VCaP (cell line): Measurements from ENCODE around the gene DCLK2.
A peak's percentile ranks its signal among the peaks of the same experiment; 100 is the strongest.

ENCODE experiments used
- H3K27ac ChIP-seq: fragments of 450-650 bp; 2 replicates; pipeline ENCODE4 v1.5.1; 2017
- TF ChIP-seq, protein P1 (sequence below): fragments of 450-650 bp; conservative IDR thresholded peaks from 2 replicates; pipeline ENCODE4 v1.5.1; 2017; ENCODE audit warnings: mild to moderate bottlenecking, moderate library complexity

Gene DCLK2

DNA sequence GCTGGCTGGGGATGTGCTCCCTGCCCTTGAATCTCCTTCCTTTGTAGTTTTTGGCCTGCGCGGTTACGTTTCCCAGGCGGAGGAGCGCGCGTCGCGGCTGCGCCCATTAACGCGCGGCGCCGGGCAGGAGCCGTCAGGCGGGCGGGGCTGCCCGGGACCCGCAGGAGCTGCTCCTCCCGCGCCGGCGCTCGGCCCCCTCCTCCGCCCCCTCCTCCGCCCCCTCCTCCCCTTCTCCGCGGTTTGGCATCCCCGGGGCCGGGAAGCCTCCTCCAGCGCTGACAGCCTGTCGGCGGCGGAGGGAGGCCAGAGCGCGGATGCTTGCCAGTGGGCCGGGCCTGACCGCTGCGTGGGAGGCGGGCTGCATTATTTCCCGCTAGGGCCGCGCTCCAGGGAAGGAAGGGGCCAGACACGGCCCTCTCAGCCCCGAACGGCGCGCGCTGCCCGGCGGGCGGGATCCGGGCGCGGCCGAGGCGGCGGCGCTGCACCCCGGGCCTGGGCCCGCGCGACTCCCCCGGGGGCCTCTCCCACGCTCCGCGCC lies at the start of gene DCLK2:
Gene DCLK2 (plus strand): TSS at position 405 of the 538 bp plus-strand sequence. CDS start 583 bp downstream, outside the sequence.
- TF ChIP-seq, protein P1, sequence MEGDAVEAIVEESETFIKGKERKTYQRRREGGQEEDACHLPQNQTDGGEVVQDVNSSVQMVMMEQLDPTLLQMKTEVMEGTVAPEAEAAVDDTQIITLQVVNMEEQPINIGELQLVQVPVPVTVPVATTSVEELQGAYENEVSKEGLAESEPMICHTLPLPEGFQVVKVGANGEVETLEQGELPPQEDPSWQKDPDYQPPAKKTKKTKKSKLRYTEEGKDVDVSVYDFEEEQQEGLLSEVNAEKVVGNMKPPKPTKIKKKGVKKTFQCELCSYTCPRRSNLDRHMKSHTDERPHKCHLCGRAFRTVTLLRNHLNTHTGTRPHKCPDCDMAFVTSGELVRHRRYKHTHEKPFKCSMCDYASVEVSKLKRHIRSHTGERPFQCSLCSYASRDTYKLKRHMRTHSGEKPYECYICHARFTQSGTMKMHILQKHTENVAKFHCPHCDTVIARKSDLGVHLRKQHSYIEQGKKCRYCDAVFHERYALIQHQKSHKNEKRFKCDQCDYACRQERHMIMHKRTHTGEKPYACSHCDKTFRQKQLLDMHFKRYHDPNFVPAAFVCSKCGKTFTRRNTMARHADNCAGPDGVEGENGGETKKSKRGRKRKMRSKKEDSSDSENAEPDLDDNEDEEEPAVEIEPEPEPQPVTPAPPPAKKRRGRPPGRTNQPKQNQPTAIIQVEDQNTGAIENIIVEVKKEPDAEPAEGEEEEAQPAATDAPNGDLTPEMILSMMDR, result no peak
- peak within 1 kb of the TSS; percentile 86 for H3K27ac ChIP-seq

DNA sequence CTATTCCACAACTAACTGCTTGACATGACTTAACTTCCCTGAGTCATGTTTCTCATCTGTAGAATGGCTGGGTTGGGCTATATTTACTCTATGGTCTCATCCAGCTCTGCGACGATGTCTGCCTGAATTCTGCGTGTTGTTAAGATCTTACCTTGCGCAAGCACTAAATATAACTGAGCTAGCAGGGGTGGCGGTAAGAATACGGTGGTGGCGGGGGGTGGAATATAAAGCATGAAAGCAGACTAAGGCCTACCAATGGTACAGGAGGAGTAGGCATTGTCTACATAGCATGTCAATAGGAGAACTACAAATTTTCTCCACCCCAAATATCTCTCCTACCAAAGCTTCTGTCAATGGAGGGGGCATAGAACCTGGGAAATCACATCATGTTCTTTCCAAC lies 45.7 kb upstream of the DCLK2 start:
- H3K27ac ChIP-seq, result no peak overlapping the region
- TF ChIP-seq, protein P1, result no peak

DNA sequence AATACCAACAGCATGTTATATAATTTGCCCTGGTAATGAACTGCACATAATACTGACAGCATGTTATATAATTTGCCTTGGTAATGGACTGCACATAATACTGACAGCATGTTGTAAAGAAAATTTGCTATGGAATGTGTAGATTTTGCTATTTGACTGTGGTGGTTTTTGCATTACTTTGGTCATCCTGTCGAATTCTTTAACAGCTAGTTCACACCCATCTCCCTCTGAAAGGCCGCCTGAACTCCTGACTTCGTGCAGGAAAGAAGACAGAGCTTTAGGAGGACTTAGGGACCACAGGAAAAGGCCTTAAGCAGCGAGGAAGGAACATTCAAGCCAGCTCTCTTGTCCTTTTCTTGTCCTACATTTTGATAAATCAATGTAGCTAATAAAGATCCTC lies 45.2 kb upstream of the DCLK2 start:
- TF ChIP-seq, protein P1, result no peak
- H3K27ac ChIP-seq, result no peak overlapping the region

DNA sequence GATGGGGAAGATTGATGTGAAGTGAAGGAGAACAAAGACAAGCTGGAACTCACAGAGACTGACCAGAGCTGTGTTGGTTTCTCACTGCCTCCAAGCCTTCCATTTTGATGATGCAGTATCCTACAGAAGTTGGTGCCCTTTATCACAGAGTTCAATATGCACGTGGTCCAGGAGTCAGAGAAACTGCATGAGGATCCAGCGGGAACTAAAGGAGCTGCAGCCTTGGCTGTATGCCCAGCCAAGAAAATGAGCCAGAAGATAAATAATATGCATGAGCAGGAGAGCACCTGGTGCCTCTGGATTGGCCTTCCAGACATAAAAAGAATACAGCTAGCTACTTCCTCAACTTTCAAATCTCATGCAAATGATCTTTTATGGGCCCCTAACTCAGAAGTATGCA lies 44.3 kb upstream of the DCLK2 start:
- TF ChIP-seq, protein P1, result no peak
- H3K27ac ChIP-seq, result no peak overlapping the region

DNA sequence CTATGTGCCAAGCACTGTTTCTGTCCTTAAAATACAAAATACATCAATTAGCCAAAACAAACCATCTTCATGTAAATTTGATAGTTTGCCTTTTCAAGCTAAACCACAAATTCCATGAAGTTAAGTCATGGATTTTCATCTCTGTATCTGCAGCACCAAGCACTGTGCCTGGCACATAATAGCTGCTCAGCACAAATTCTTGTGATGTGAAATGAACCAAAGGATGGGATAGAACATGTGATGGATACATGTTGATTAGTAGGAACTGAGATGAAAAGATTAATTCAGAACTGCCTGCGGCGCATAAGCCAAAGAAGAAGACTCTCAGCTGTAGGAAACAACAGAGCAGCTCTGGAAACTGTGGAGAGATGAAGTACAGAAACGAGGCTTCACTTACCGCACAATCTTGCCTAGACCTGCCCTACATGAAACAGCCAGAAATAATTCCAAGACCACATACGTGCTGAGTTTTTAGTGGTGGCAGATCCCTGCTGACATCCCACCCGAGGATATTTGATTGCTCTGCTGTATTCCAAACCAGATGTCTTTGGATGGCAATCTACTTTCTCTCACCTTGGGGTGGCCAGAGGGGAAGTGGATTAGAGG lies 40.9 kb upstream of the DCLK2 start:
- TF ChIP-seq, protein P1, result no peak
- H3K27ac ChIP-seq, result no peak overlapping the region

DNA sequence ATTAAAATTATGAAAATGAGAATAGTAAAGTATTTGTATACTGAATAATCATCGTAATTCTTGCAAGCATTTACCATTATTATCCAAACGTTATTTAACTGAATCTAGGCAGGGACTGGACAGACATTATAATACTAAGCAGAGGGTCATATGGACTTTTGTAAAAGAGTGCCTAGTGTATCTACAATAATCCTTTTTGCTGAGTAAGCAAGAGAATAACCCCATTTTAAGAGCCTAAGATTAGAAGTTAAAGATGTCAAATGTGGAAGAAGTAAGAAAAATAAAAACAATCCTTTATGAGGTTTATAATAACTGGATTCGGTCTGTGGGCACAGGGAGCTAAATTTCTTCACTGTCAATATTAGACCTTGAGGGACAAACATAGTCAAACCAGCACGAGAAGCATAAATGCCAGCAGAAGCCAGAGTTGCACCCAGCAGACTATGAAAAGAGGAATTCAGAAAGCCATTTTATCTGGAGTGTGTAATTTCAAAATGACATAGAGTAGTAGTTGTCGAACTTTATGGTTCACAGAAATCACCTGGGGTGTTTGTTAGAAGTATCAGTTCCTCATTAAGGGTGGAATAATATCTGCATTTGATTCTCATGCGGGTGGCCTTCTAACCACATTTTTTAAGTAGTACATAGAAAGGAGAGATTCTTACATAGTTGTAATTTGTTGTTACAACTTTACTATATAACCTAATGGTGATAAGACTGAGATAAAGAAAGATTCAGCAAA lies 39.7 kb upstream of the DCLK2 start:
- H3K27ac ChIP-seq, result no peak overlapping the region
- TF ChIP-seq, protein P1, result no peak

DNA sequence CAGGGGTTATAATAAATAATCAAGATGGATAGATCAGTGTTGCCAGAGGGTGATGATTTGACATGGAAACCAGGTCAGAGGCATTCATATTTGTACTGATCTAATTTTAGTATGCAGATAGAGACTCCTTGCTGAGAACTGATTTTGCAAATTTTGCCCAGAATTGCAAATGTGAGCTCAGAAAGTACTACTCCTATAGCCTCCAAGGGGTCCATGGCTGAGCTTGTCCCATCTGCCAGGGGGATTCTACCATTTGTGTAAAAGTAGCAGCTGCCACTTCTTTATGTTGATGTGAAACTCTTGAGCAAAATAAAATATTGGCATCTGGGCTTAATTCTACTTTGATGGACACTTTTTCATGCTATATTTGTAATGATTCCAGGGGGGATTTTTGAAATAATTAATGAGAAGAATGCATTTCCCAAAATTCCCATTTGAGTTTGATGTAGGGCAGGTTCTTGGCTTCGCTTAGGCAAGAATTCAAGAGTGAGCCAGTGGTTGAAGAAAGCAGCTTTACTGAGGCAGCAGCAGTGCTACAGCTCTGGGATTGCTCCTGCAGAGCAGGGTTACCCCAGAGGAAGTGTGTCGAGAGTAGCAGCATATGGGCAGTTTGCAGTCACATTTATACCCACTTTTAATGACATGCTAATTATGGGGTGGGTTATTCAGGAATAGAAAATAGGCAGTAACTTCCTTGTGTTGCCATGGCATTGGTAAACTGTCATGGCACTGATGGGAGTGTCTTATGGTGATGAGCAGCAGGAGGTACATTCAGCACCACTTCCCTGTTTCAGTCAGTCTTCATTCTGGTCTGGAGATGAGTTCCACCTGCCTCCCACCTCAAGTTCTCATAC lies 38.7 kb upstream of the DCLK2 start:
- H3K27ac ChIP-seq, result no peak overlapping the region
- TF ChIP-seq, protein P1, result no peak
